Measurements from ENCODE around the gene PTGFRN. TPM values are rescaled to one million over a fixed set of nuclear protein-coding genes. Genes with fewer than 3 reads are reported as not detected.

The PTGFRN gene
- total RNA-seq, 8 experiments from 2014 or later, result 30.3 to 246 (median 88.4) TPM

DNA sequence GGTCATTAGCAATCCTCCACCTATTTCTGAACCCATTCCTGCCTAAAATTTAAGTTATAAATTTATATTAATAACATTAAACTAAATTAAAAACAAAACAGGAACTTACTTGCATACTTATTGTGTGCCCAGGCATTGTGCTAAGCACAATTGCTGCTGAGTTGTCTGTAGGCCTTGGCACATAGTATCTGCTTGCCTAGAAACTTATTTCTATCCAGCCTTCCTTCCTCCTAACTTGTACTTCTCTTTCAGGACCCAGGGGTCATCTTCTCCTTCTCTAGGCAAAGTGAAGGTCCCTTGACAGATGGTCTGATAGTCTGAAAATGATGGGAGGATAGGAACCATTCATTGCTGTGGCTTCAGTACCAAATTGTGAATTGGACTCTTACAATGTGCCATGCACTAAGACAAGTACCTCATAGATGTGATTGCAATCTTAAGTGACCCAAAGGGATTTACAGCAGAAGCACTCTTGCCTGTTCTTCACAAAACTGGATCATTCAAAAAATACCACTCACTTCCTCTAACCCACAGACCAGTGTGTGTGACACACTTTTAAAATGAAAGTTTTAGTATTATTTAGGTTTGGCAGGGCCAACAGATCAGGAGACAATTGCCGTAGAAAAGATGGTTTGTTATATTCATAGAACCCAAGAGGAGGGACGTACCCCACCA lies 81.6 kb downstream of the PTGFRN start:
- no peak for ATAC-seq (replicated peaks in 6 of 8)
- 50 to 100% (median 100%) methylated on average over 1 to 2 of the region's 2 CpGs; no CpG with 5 or more reads in 1 of the 10 experiments for WGBS, 10 experiments
- Histone ChIP-seq H3K4me3 (no peak overlapping the region), H3K4me1 (replicated peaks in 1 of 2) (peaks cover 5 to 22% of the 10 kb centered on the region in 2 donors), H3K27ac (no peak overlapping the region)
- in situ Hi-C loops (cut with MboI; ENCODE audit: low pct_unique_long_range_greater_than_20kb in 2 of 9, low sequenced_read_pairs in 9 of 9, unreplicated experiment in 9 of 9), result no loop called here

DNA sequence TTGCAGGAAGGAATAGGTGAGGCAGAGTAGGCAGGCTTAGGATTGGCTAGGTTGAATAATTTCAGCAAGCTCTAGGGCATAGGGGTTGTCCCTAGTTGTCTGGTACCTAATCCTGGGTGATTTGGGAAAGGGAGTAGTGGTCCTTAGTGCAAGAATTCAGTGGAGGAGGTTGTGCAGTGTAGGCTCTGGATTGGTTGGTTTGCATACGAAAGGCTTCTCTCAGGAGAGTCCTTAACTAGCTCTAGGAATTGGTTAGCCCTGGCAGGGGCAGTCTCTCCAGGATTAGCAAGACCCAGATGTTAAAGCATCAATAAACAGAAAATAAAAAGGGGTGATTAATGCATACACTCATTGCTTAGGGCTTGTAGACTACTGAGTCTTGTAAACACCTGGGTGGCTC lies 82.2 kb downstream of the PTGFRN start:
- 100% methylated on average over 1 of the region's 1 CpG; no CpG with 5 or more reads in 4 of the 10 experiments for WGBS, 10 experiments
- H3K4me3 ChIP-seq, result no peak overlapping the region
- in situ Hi-C loops (cut with MboI; ENCODE audit: low pct_unique_long_range_greater_than_20kb in 2 of 9, low sequenced_read_pairs in 9 of 9, unreplicated experiment in 9 of 9), result no loop called here
- H3K4me1 ChIP-seq (replicated peaks in 1 of 2), result peaks cover 2 to 17% of the 10 kb centered on the region in 2 donors
- no peak overlapping the region for H3K27ac ChIP-seq
- no peak for ATAC-seq (replicated peaks in 6 of 8)

DNA sequence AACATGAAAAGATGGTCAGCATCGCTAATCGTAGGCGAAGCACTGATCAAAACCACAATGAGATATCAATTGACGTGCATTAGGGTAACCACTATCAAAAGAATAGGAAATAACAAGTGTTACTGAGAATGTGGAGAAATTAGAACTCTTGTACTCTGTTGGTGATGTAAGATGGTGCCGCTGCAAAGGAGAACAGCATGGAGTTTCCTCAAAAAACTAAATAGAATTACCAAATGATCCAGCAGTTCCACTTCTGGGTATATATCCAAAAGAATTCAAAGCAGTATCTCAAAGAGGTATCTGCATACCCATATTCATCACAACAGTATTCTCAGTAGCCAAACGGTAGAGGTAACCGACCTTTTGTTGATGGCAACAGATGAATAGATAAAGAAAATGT lies 83.6 kb downstream of the PTGFRN start:
- H3K27ac ChIP-seq, result no peak overlapping the region
- peaks cover 0 to 5% of the 10 kb centered on the region in 2 donors for H3K4me1 ChIP-seq (replicated peaks in 1 of 2)
- ATAC-seq (replicated peaks in 6 of 8), result no peak
- WGBS, 10 experiments, result 93 to 100% (median 95%) methylated on average over 5 to 7 of the region's 7 CpGs
- in situ Hi-C loops (cut with MboI; ENCODE audit: low pct_unique_long_range_greater_than_20kb in 2 of 9, low sequenced_read_pairs in 9 of 9, unreplicated experiment in 9 of 9), result no loop called here
- H3K4me3 ChIP-seq, result no peak overlapping the region

DNA sequence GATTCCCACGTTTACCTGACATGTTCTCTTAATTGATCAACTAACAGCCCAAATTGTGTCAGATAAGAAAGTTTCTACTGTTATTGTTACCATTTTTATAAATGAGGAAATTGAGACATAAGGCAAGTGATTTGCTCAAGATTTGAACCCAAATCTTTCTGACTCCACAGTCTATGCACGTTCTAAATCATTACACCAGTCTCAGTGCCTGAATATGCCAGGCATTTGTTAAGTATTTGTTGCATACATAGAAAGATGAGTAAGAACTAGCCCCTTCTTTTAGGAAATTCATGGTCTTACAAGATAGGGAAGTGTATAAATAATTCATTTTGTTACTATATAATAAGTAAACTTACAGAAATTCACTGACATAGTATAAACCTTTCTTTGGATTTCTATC lies 84.7 kb downstream of the PTGFRN start:
- Histone ChIP-seq H3K27ac (no peak overlapping the region), H3K4me3 (no peak overlapping the region), H3K4me1 (replicated peaks in 1 of 2) (no peaks in the 10 kb centered on the region)
- in situ Hi-C loops (cut with MboI; ENCODE audit: low pct_unique_long_range_greater_than_20kb in 2 of 9, low sequenced_read_pairs in 9 of 9, unreplicated experiment in 9 of 9), result no loop called here
- no peak for ATAC-seq (replicated peaks in 6 of 8)
- whole genome bisulfite sequencing, 10 experiments, result 11 to 100% (median 77%) methylated on average over 1 to 2 of the region's 2 CpGs; no CpG with 5 or more reads in 2 of the 10 experiments

DNA sequence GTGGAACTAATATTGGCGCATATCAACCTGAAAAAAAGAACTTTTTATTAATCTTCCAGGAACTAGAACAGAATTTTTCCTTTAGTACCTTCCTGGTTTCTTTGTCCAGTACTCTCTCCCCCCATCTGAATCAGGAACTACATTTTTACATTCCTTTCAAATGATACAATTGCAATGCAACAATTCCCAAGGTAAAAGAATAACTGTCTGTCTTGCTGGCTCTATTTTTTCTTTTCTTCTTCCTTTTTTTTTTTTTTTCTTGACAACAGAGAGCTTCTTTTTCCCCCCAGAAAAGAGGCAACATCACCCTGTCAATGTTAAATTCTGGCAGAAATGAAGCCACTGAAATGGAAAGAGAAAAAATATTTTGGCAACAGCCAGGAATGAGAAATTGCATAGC lies 87.3 kb downstream of the PTGFRN start:
- Histone ChIP-seq H3K27ac (no peak overlapping the region), H3K4me3 (no peak overlapping the region), H3K4me1 (replicated peaks in 1 of 2) (no peaks in the 10 kb centered on the region)
- in situ Hi-C loops (cut with MboI; ENCODE audit: low pct_unique_long_range_greater_than_20kb in 2 of 9, low sequenced_read_pairs in 9 of 9, unreplicated experiment in 9 of 9), result no loop called here
- no peak for ATAC-seq (replicated peaks in 6 of 8)
- WGBS, 10 experiments, result 75 to 100% (median 96%) methylated on average over 1 of the region's 1 CpG; no CpG with 5 or more reads in 2 of the 10 experiments

DNA sequence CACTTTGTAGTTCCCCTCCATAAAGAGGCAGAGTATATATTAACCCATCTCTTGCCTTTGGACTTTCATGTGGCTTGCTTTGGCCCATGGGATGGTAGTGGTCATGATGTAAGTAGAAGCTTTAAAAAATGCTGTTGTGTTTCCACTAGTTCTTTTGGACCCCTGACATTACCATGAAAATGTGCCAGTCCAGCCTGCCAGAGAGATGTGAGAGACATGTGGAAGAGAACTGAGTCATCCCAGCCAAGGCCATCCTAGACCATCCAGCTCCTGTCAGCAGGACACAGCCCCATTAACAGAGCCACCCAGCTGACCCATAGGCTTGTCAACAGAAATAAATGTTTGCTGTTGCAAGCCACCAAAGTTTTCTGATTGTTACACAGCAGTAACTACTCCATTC lies 87.9 kb downstream of the PTGFRN start:
- H3K27ac ChIP-seq, result no peak overlapping the region
- peak in 2 of 8 experiments; percentile 39 for ATAC-seq (replicated peaks in 6 of 8)
- in situ Hi-C loops (cut with MboI; ENCODE audit: low pct_unique_long_range_greater_than_20kb in 2 of 9, low sequenced_read_pairs in 9 of 9, unreplicated experiment in 9 of 9), result no loop called here

DNA sequence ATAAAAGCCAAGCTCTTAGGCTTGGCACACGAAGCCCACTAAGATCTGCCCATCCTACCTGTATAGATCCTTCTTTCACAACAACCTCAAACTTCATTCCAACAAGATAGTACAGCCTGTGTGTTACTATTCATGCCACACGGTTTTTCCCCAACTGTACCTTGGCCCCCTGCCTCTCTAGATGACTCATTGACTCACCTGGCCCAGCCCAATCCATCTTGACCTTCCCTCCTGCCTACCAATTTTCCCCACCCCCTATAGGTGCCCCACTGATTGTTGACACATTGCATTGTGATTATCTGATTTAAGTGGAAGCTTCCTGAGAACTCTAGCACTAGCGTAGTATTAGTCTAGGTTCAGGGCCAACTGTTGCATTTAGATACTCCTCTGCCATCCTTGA lies 89.9 kb downstream of the PTGFRN start:
- in situ Hi-C loops (cut with MboI; ENCODE audit: low pct_unique_long_range_greater_than_20kb in 2 of 9, low sequenced_read_pairs in 9 of 9, unreplicated experiment in 9 of 9), result no loop called here
- peaks cover 13 to 17% of the 10 kb centered on the region in 2 donors for H3K4me1 ChIP-seq (replicated peaks in 1 of 2)
- no peak for ATAC-seq (replicated peaks in 6 of 8)
- H3K27ac ChIP-seq, result no peak overlapping the region
- no peak overlapping the region for H3K4me3 ChIP-seq
- 65 to 100% (median 75%) methylated on average over 1 to 3 of the region's 3 CpGs; no CpG with 5 or more reads in 4 of the 10 experiments for WGBS, 10 experiments

More for the DNA sequence above, 87.9 kb downstream of the PTGFRN start:
- no peak overlapping the region for H3K4me3 ChIP-seq
- H3K4me1 ChIP-seq (replicated peaks in 1 of 2), result no peaks in the 10 kb centered on the region

DNA sequence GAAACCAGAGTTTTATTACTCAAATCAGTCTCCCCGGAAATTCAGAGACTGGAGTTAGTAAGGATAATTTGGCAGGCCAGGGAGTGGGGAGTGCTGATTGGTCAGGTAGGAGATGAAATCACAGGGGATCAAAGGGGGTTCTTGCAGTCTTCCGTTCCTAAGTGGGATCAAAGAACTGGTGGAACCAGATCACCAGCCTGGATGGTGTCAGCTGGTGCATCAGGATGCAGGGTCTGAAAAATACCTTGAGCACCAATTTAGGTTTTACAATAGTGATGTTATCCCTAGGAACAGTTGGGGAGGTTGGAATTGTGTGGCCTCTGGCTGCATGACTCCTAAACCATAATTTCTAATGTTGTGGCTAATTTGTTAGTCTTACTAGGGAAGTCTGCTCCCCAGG lies 90.4 kb downstream of the PTGFRN start:
- in situ Hi-C loops (cut with MboI; ENCODE audit: low pct_unique_long_range_greater_than_20kb in 2 of 9, low sequenced_read_pairs in 9 of 9, unreplicated experiment in 9 of 9), result no loop called here
- 86 to 100% (median 95%) methylated on average over 1 to 2 of the region's 2 CpGs; no CpG with 5 or more reads in 3 of the 10 experiments for WGBS, 10 experiments
- no peak for ATAC-seq (replicated peaks in 6 of 8)
- no peak overlapping the region for H3K27ac ChIP-seq
- H3K4me3 ChIP-seq, result no peak overlapping the region
- peaks cover 13 to 17% of the 10 kb centered on the region in 2 donors for H3K4me1 ChIP-seq (replicated peaks in 1 of 2)

DNA sequence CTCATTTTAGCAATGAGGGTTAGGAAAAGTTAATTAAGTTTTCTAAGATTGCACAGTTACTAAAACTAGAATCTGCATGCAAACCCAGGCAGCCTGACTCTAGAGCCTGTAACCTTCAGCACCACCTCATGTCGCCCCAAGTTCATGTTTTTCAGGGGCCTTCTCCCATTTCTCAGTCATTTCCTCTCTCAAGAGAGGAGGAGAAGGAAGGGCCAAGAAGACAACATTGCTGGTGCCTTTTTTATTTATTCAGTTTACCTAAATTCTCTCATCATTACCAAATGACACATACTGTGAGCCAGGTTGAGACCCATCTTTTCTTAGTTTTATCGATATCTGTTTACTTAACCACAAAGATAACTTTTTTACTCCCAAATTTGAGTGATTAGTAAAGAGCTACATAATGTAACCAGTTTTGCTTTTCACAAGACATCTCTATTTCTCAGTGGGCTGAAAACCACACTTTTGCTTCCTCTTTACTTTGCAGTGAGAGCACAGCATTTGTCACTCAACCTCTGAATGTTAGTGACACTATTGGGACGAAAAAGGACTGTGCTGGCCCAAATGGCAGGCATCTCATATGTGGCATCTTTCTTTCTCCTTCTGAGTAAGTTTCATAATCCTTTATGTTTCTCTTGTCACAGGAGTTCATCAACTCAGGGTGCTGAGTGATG lies 91.7 kb downstream of the PTGFRN start, which contains the start of gene CD101:
TSS of gene CD101 (plus strand) at position 507 of the 674 bp plus-strand sequence. CDS start at position 565, 58 bp downstream.
- peaks cover 13 to 17% of the 10 kb centered on the region in 2 donors for H3K4me1 ChIP-seq (replicated peaks in 1 of 2)
- WGBS, 10 experiments, result 75 to 100% (median 99%) methylated on average over 1 to 3 of the region's 3 CpGs
- no peak within 1 kb of the TSS for H3K4me3 ChIP-seq
- in situ Hi-C loops (cut with MboI; ENCODE audit: low pct_unique_long_range_greater_than_20kb in 2 of 9, low sequenced_read_pairs in 9 of 9, unreplicated experiment in 9 of 9), result no loop called here
- ATAC-seq (replicated peaks in 6 of 8), result no peak
- H3K27ac ChIP-seq, result no peak within 1 kb of the TSS

DNA sequence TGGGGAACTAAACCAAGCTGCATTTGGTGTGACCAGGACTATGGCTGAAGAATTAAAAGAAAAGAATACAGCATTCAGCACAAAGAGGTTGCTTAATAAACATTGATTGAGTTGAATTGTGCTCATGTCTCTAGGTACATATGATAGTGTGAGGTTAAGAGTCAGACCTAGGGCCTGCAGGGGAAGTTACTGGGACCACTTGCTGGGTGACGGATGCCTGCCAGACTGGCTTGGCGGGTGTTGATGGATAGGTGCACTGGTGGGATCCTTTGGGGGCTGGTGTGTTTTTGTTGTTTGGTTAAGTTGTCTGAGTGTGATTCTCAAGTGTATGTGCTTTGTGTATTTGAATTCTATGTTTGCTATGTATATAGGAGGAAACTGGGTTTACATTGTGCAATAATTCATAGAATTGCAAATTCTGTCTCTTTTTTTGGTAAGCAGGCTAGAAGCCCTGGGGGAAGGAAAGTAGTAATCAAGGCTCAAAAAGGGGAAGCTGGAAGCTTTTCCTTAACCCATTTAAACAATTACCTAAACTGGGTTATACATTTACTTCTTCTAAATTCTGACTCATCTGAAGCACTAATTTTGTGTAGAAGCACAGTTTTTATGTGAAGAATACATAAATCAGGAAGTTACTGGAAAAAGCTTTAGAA lies 93.6 kb downstream of the PTGFRN start:
- 20 to 100% (median 92%) methylated on average over 1 to 2 of the region's 2 CpGs; no CpG with 5 or more reads in 6 of the 10 experiments for WGBS, 10 experiments
- ATAC-seq (replicated peaks in 6 of 8), result peak in 3 of 8 experiments; percentile 25 to 87 (median 41)
- no peak overlapping the region for H3K27ac ChIP-seq
- H3K4me3 ChIP-seq, result no peak overlapping the region
- H3K4me1 ChIP-seq (replicated peaks in 1 of 2), result peaks cover 13 to 17% of the 10 kb centered on the region in 2 donors
- in situ Hi-C loops (cut with MboI; ENCODE audit: low pct_unique_long_range_greater_than_20kb in 2 of 9, low sequenced_read_pairs in 9 of 9, unreplicated experiment in 9 of 9), result no loop called here

DNA sequence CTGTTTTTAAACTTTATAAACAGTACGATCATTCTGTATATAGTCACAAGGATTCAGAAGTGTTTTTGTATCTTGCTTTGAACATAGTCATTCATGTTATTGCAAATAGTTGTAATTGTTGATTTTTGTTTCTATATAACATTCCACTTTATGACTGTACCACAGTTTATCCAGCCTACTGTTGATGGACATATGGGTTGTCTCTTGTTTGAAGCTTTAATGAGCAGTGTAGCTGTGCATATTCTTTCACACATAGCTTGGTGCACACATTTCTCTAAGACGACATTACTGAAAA lies 98.0 kb downstream of the PTGFRN start:
- WGBS, 10 experiments, result 80 to 100% (median 100%) methylated on average over 1 to 2 of the region's 2 CpGs; no CpG with 5 or more reads in 2 of the 10 experiments
- no peak for ATAC-seq (replicated peaks in 6 of 8)
- in situ Hi-C loops (cut with MboI; ENCODE audit: low pct_unique_long_range_greater_than_20kb in 2 of 9, low sequenced_read_pairs in 9 of 9, unreplicated experiment in 9 of 9), result no loop called here

DNA sequence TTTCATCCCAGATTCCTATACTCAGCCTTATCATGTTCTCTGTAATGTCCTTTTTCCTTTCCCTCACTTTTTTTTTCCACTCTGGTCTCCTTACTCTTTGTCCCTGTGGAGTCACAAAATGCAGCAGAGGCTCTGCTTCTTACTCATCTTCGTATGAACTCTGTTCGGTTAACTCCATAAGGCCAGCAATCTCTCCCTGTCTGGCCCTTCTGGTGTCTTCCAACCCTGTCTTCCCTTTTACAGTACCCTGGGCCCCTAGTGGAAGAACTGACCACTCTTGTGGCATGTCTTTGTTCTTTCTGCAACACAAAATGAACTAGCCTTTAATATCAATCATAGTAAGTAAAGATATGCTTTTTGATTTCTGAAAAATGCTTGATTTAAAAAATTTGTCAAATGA lies 98.9 kb downstream of the PTGFRN start:
- ATAC-seq (replicated peaks in 6 of 8), result no peak
- WGBS, 10 experiments, result 42 to 88% (median 72%) methylated on average over 2 of the region's 2 CpGs; no CpG with 5 or more reads in 1 of the 10 experiments
- Histone ChIP-seq H3K27ac (no peak overlapping the region), H3K4me1 (replicated peaks in 1 of 2) (peaks cover 10% of the 10 kb centered on the region in 2 donors), H3K4me3 (no peak overlapping the region)
- in situ Hi-C loops (cut with MboI; ENCODE audit: low pct_unique_long_range_greater_than_20kb in 2 of 9, low sequenced_read_pairs in 9 of 9, unreplicated experiment in 9 of 9), result no loop called here

More for the DNA sequence above, 98.0 kb downstream of the PTGFRN start:
- H3K4me1 ChIP-seq (replicated peaks in 1 of 2), result peaks cover 15 to 17% of the 10 kb centered on the region in 2 donors
- no peak overlapping the region for H3K27ac ChIP-seq
- H3K4me3 ChIP-seq, result no peak overlapping the region

DNA sequence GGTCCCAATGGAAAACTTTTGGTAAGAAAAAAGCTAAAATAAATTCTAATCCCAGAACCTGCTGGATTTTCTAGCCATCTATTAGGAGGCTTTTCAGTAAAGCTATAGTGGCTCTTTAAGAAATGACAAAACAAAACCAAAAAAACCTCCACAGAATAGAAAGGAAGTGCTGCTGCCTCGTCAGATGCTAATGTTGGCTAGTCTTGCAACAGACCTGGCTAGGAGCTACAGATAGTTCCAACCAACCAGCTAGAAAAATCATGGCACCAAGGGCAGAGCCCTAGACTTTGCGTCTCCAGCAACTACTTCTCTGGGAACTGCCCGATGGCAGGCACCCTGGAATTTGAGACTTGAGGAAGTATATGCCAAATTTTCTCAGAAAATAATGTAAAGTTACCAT lies 99.4 kb downstream of the PTGFRN start:
- peak in 2 of 8 experiments; percentile 28 to 61 for ATAC-seq (replicated peaks in 6 of 8)
- H3K4me3 ChIP-seq, result no peak overlapping the region
- 20 to 88% (median 67%) methylated on average over 1 to 3 of the region's 3 CpGs; no CpG with 5 or more reads in 1 of the 10 experiments for WGBS, 10 experiments
- in situ Hi-C loops (cut with MboI; ENCODE audit: low pct_unique_long_range_greater_than_20kb in 2 of 9, low sequenced_read_pairs in 9 of 9, unreplicated experiment in 9 of 9), result no loop called here
- H3K4me1 ChIP-seq (replicated peaks in 1 of 2), result peaks cover 5% of the 10 kb centered on the region in 2 donors
- H3K27ac ChIP-seq, result no peak overlapping the region

Measured in motor neuron (in vitro differentiated cells).